ENCODE data around the gene ITPK1. TPM values are rescaled to one million over a fixed set of nuclear protein-coding genes. Genes with fewer than 3 reads are reported as not detected.

Gene ITPK1
- total RNA-seq, 3 donors from 2014 or later (not counting 1 experiment from before 2014, with no cell fraction given): 73.2 to 74.8 (median 74.4) TPM

- DNase-seq (no peak), ATAC-seq (no peak)
- 94% methylated on average over 4 of the region's 4 CpGs for WGBS (ENCODE audit: insufficient coverage)
- Histone ChIP-seq H3K9me3 (ENCODE audit: control insufficient read depth, insufficient read depth, low read length) (no peaks in the 10 kb centered on the region), H3K36me3 (ENCODE audit: control insufficient read depth, insufficient read depth, low read length) (no peaks in the 10 kb centered on the region), H3K4me3 (ENCODE audit: low read length) (no peak overlapping the region), H3K27ac (ENCODE audit: low read length) (no peak overlapping the region), H3K27me3 (ENCODE audit: control insufficient read depth, insufficient read depth, low read length) (no peaks in the 10 kb centered on the region), H3K4me1 (ENCODE audit: control insufficient read depth, insufficient read depth, low read length) (peaks cover 44% of the 10 kb centered on the region)
- no peak overlapping the region for H3K27ac Mint-ChIP-seq
- no peak for TF ChIP-seq CTCF (IDR thresholded peaks at IDR 0.05)
- H3K36me3 Mint-ChIP-seq: no peaks in the 10 kb centered on the region
- no peaks in the 10 kb centered on the region for H3K27me3 Mint-ChIP-seq (ENCODE audit: low read depth in 2 of 2)
- H3K4me1 Mint-ChIP-seq: peaks cover 47 to 51% of the 10 kb centered on the region in 2 donors
- no peaks in the 10 kb centered on the region for H3K9me3 Mint-ChIP-seq
- intact Hi-C loops (cut with micrococcal nuclease): no loop called here
- H3K4me3 Mint-ChIP-seq: no peak overlapping the region
Observed at GRCh38 chr14:93047157-93047556, 68.6 kb downstream of the ITPK1 start.

- Mint-ChIP-seq H3K27ac (no peak overlapping the region), H3K4me3 (no peak overlapping the region), H3K9me3 (no peaks in the 10 kb centered on the region), H3K4me1 (peaks cover 52 to 56% of the 10 kb centered on the region in 2 donors), H3K36me3 (no peaks in the 10 kb centered on the region), H3K27me3 (ENCODE audit: low read depth in 2 of 2) (no peaks in the 10 kb centered on the region)
- H3K36me3 ChIP-seq (ENCODE audit: control insufficient read depth, insufficient read depth, low read length): no peaks in the 10 kb centered on the region
- no peak overlapping the region for H3K4me3 ChIP-seq (ENCODE audit: low read length)
- no peak overlapping the region for H3K27ac ChIP-seq (ENCODE audit: low read length)
- no peaks in the 10 kb centered on the region for H3K9me3 ChIP-seq (ENCODE audit: control insufficient read depth, insufficient read depth, low read length)
- 97% methylated on average over 7 of the region's 7 CpGs for WGBS (ENCODE audit: insufficient coverage)
- DNase-seq (no peak), ATAC-seq (no peak)
- H3K27me3 ChIP-seq (ENCODE audit: control insufficient read depth, insufficient read depth, low read length): no peaks in the 10 kb centered on the region
- H3K4me1 ChIP-seq (ENCODE audit: control insufficient read depth, insufficient read depth, low read length): peaks cover 49% of the 10 kb centered on the region
- TF ChIP-seq CTCF (IDR thresholded peaks at IDR 0.05): no peak
- intact Hi-C loops (cut with micrococcal nuclease): no loop called here
Observed at GRCh38 chr14:93046705-93047050, 69.0 kb downstream of the ITPK1 start.

GRCh38 chr14:93045965-93046704, 69.6 kb downstream of the ITPK1 start:
- Histone ChIP-seq H3K9me3 (ENCODE audit: control insufficient read depth, insufficient read depth, low read length) (no peaks in the 10 kb centered on the region), H3K36me3 (ENCODE audit: control insufficient read depth, insufficient read depth, low read length) (no peaks in the 10 kb centered on the region), H3K4me3 (ENCODE audit: low read length) (no peak overlapping the region), H3K4me1 (ENCODE audit: control insufficient read depth, insufficient read depth, low read length) (peaks cover 54% of the 10 kb centered on the region), H3K27me3 (ENCODE audit: control insufficient read depth, insufficient read depth, low read length) (no peaks in the 10 kb centered on the region), H3K27ac (ENCODE audit: low read length) (no peak overlapping the region)
- Mint-ChIP-seq H3K27me3 (ENCODE audit: low read depth in 2 of 2) (no peaks in the 10 kb centered on the region), H3K4me1 (peaks cover 57 to 61% of the 10 kb centered on the region in 2 donors), H3K36me3 (no peaks in the 10 kb centered on the region), H3K9me3 (no peaks in the 10 kb centered on the region), H3K27ac (peak overlapping the region; percentile 62 to 82), H3K4me3 (peak overlapping the region; percentile 73)
- DNase-seq (no peak), ATAC-seq (no peak)
- intact Hi-C loops (cut with micrococcal nuclease): no loop called here
- TF ChIP-seq CTCF (IDR thresholded peaks at IDR 0.05): no peak
- 74% methylated on average over 16 of the region's 16 CpGs for WGBS (ENCODE audit: insufficient coverage)

- Mint-ChIP-seq H3K9me3 (no peaks in the 10 kb centered on the region), H3K27ac (peak overlapping the region; percentile 62), H3K4me3 (peak overlapping the region; percentile 35), H3K36me3 (no peaks in the 10 kb centered on the region), H3K27me3 (ENCODE audit: low read depth in 2 of 2) (no peaks in the 10 kb centered on the region), H3K4me1 (peaks cover 66 to 70% of the 10 kb centered on the region in 2 donors)
- Histone ChIP-seq H3K27ac (ENCODE audit: low read length) (peak overlapping the region; percentile 46), H3K4me1 (ENCODE audit: control insufficient read depth, insufficient read depth, low read length) (peaks cover 63% of the 10 kb centered on the region), H3K9me3 (ENCODE audit: control insufficient read depth, insufficient read depth, low read length) (no peaks in the 10 kb centered on the region), H3K36me3 (ENCODE audit: control insufficient read depth, insufficient read depth, low read length) (no peaks in the 10 kb centered on the region), H3K27me3 (ENCODE audit: control insufficient read depth, insufficient read depth, low read length) (no peaks in the 10 kb centered on the region), H3K4me3 (ENCODE audit: low read length) (no peak overlapping the region)
- 58% methylated on average over 9 of the region's 9 CpGs for WGBS (ENCODE audit: insufficient coverage)
- ATAC-seq (peak in 2 of 3 donors; percentile 16 to 32), DNase-seq (no peak)
- intact Hi-C loops (cut with micrococcal nuclease): no loop called here
- TF ChIP-seq CTCF (IDR thresholded peaks at IDR 0.05): no peak
Observed at GRCh38 chr14:93045211-93045674, 70.5 kb downstream of the ITPK1 start.
